Measurements from ENCODE around the gene ZMIZ1.

Gene ZMIZ1

GRCh38 chr10:79145517-79146470 lies 77.0 kb downstream of the ZMIZ1 start:
- H3K36me3 ChIP-seq (ENCODE audit: control insufficient read depth in 2 of 2, insufficient read depth in 1 of 2, low read length in 2 of 2), result peaks cover 0 to 4% of the 10 kb centered on the region in 2 experiments; a peak in 1 of 3 replicates
- no peaks in the 10 kb centered on the region for H3K9me3 ChIP-seq (ENCODE audit: control insufficient read depth, insufficient read depth, low read depth, low read length)
- H3K4me1 ChIP-seq (ENCODE audit: control insufficient read depth, insufficient read depth, low read length), result no peaks in the 10 kb centered on the region; the same call in 1 of the 2 replicates
- H3K4me3 ChIP-seq (ENCODE audit: low read depth, low read length), result no peak overlapping the region
- ChIA-PET CTCF (no interaction called here), POLR2A (no interaction called here)
- no peak overlapping the region for H3K27ac ChIP-seq (ENCODE audit: extremely low read depth, low read depth, low read length)
- TF ChIP-seq ZNF514 (tag by site-specific recombination; IDR thresholded peaks at IDR 0.05) (no peak), KLF1 (tag by site-specific recombination; IDR thresholded peaks at IDR 0.05) (peak; percentile 59)

GRCh38 chr10:79146611-79147130 lies 77.9 kb downstream of the ZMIZ1 start:
- POLR2A ChIA-PET, result no interaction called here
- Histone ChIP-seq H3K9me3 (ENCODE audit: control insufficient read depth, insufficient read depth, low read depth, low read length) (no peaks in the 10 kb centered on the region), H3K27ac (ENCODE audit: extremely low read depth, low read depth, low read length) (no peak overlapping the region)

GRCh38 chr10:79147306-79147705 lies 78.5 kb downstream of the ZMIZ1 start:
- POLR2A ChIA-PET, result no interaction called here
- no peak for TF ChIP-seq ZNF221 (tag by site-specific recombination; IDR thresholded peaks at IDR 0.05; ENCODE audit: borderline replicate concordance)
- TF ChIP-seq ZNF658 (tag by site-specific recombination; IDR thresholded peaks at IDR 0.05), result no peak
- TF ChIP-seq PATZ1 (tag by site-specific recombination; IDR thresholded peaks at IDR 0.05), result no peak
- TF ChIP-seq ZNF561 (tag by site-specific recombination; IDR thresholded peaks at IDR 0.05; ENCODE audit: borderline replicate concordance), result no peak
- TF ChIP-seq ZNF670 (tag by site-specific recombination; IDR thresholded peaks at IDR 0.05; ENCODE audit: low read depth), result no peak
- no peak for TF ChIP-seq ZNF132 (tag by site-specific recombination; IDR thresholded peaks at IDR 0.05; ENCODE audit: borderline replicate concordance)
- TF ChIP-seq ZNF184 (tag by site-specific recombination; IDR thresholded peaks at IDR 0.05), result no peak
- TF ChIP-seq EGR2 (tag by site-specific recombination; IDR thresholded peaks at IDR 0.05; ENCODE audit: low read depth), result no peak
- no peak for TF ChIP-seq ZNF133 (tag by site-specific recombination; IDR thresholded peaks at IDR 0.05)
- TF ChIP-seq SP3 (tag by site-specific recombination; IDR thresholded peaks at IDR 0.05), result no peak
- no peak for TF ChIP-seq ZBTB10 (tag by site-specific recombination; IDR thresholded peaks at IDR 0.05)
- TF ChIP-seq SCRT1 (tag by site-specific recombination; IDR thresholded peaks at IDR 0.05; ENCODE audit: borderline replicate concordance), result no peak

More at GRCh38 chr10:79146611-79147130, 77.9 kb downstream of the ZMIZ1 start:
- Histone ChIP-seq H3K4me1 (ENCODE audit: control insufficient read depth, insufficient read depth, low read length) (no peaks in the 10 kb centered on the region; the same call in 1 of the 2 replicates), H3K4me3 (ENCODE audit: low read depth, low read length) (no peak overlapping the region), H3K36me3 (ENCODE audit: control insufficient read depth in 2 of 2, insufficient read depth in 1 of 2, low read length in 2 of 2) (peaks cover 0 to 4% of the 10 kb centered on the region in 2 experiments; a peak in 1 of 3 replicates)
- CTCF ChIA-PET, result no interaction called here
- TF ChIP-seq KLF1 (tag by site-specific recombination; IDR thresholded peaks at IDR 0.05) (peak; percentile 91), ZNF354C (tag by site-specific recombination; IDR thresholded peaks at IDR 0.05; ENCODE audit: borderline replicate concordance, low read depth) (no peak), ZSCAN4 (tag by site-specific recombination; IDR thresholded peaks at IDR 0.05) (peak; percentile 53; the same call in 1 of the 2 replicates), ZNF148 (tag by site-specific recombination; IDR thresholded peaks at IDR 0.05; ENCODE audit: borderline replicate concordance) (no peak), SCRT2 (tag by site-specific recombination; IDR thresholded peaks at IDR 0.05) (0 out of 2 replicates have a peak, but pooled peaks have one; percentile 17), ZXDB (tag by site-specific recombination; IDR thresholded peaks at IDR 0.05) (no peak)

More at GRCh38 chr10:79147306-79147705, 78.5 kb downstream of the ZMIZ1 start:
- no peak overlapping the region for H3K4me3 ChIP-seq (ENCODE audit: low read depth, low read length)
- no peaks in the 10 kb centered on the region for H3K9me3 ChIP-seq (ENCODE audit: control insufficient read depth, insufficient read depth, low read depth, low read length)
- no peak overlapping the region for H3K27ac ChIP-seq (ENCODE audit: extremely low read depth, low read depth, low read length)
- H3K36me3 ChIP-seq (ENCODE audit: control insufficient read depth in 2 of 2, insufficient read depth in 1 of 2, low read length in 2 of 2), result peaks cover 0 to 4% of the 10 kb centered on the region in 2 experiments; a peak in 1 of 3 replicates
- CTCF ChIA-PET, result no interaction called here
- no peaks in the 10 kb centered on the region; the same call in 1 of the 2 replicates for H3K4me1 ChIP-seq (ENCODE audit: control insufficient read depth, insufficient read depth, low read length)

Data from HEK293 (cell line).